Ishikawa (cell line): ENCODE measurements around the gene GRAMD2A.

Experiments used
- CEBPB ChIP-seq: IDR thresholded peaks from 2 replicates; pipeline ENCODE4 v1.6.1; 2012
- CREB1 ChIP-seq: IDR thresholded peaks from 2 replicates; pipeline ENCODE4 v1.6.1; 2012; ENCODE audit warnings: low read depth
- EGR1 ChIP-seq: IDR thresholded peaks from 2 replicates; pipeline ENCODE4 v1.6.1; 2012
- EP300 ChIP-seq: IDR thresholded peaks from 2 replicates; pipeline ENCODE4 v1.6.1; 2012; ENCODE audit warnings: borderline replicate concordance
- FOXM1 ChIP-seq: IDR thresholded peaks from 2 replicates; pipeline ENCODE4 v1.6.1; 2012; ENCODE audit warnings: low read depth, borderline replicate concordance
- NFIC ChIP-seq: IDR thresholded peaks from 2 replicates; pipeline ENCODE4 v1.6.1; 2012
- RAD21 ChIP-seq: IDR thresholded peaks from 2 replicates; pipeline ENCODE4 v1.6.1; 2012; ENCODE audit warnings: low read depth
- REST ChIP-seq: IDR thresholded peaks from 2 replicates; pipeline ENCODE4 v1.6.1; 2012; ENCODE audit warnings: low read depth, mild to moderate bottlenecking
- TAF1 ChIP-seq: IDR thresholded peaks from 2 replicates; pipeline ENCODE4 v1.6.1; 2012; ENCODE audit warnings: low read depth, mild to moderate bottlenecking
- TCF12 ChIP-seq: IDR thresholded peaks from 2 replicates; pipeline ENCODE4 v1.6.1; 2012; ENCODE audit warnings: low read depth
- TEAD4 ChIP-seq: IDR thresholded peaks from 2 replicates; pipeline ENCODE4 v1.6.1; 2012
- USF1 ChIP-seq: IDR thresholded peaks from 2 replicates; pipeline ENCODE4 v1.6.1; 2012
- YY1 ChIP-seq: IDR thresholded peaks from 2 replicates; pipeline ENCODE4 v1.6.1; 2012; ENCODE audit warnings: low read depth
- ZBTB7A ChIP-seq: IDR thresholded peaks from 2 replicates; pipeline ENCODE4 v1.6.1; 2012; ENCODE audit warnings: low read depth
- TF ChIP-seq, protein P1 (sequence below): IDR thresholded peaks from 2 replicates; pipeline ENCODE4 v1.6.1; 2012

Gene GRAMD2A

GRCh38 chr15:72128359-72128758, 69.2 kb downstream of the GRAMD2A start:
- TF ChIP-seq CEBPB (no peak), TCF12 (no peak), FOXM1 (no peak), ZBTB7A (no peak), TEAD4 (no peak), NFIC (no peak), REST (no peak), YY1 (no peak), CREB1 (no peak), EGR1 (no peak), USF1 (no peak)
- TF ChIP-seq, protein P1, sequence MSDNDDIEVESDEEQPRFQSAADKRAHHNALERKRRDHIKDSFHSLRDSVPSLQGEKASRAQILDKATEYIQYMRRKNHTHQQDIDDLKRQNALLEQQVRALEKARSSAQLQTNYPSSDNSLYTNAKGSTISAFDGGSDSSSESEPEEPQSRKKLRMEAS, result no peak

GRCh38 chr15:72127724-72128322, 69.8 kb downstream of the GRAMD2A start:
- TF ChIP-seq NFIC (no peak), TCF12 (no peak), YY1 (no peak), CREB1 (no peak), ZBTB7A (no peak), TEAD4 (no peak), EGR1 (no peak), CEBPB (no peak), TAF1 (no peak), EP300 (no peak), REST (no peak), FOXM1 (no peak), RAD21 (no peak), USF1 (no peak)
- TF ChIP-seq, protein P1, result no peak

- TF ChIP-seq NFIC, result no peak
- no peak for TF ChIP-seq TAF1
- TF ChIP-seq FOXM1, result no peak
- no peak for TF ChIP-seq REST
Observed at GRCh38 chr15:72124218-72124617, 73.4 kb downstream of the GRAMD2A start.

DNA sequence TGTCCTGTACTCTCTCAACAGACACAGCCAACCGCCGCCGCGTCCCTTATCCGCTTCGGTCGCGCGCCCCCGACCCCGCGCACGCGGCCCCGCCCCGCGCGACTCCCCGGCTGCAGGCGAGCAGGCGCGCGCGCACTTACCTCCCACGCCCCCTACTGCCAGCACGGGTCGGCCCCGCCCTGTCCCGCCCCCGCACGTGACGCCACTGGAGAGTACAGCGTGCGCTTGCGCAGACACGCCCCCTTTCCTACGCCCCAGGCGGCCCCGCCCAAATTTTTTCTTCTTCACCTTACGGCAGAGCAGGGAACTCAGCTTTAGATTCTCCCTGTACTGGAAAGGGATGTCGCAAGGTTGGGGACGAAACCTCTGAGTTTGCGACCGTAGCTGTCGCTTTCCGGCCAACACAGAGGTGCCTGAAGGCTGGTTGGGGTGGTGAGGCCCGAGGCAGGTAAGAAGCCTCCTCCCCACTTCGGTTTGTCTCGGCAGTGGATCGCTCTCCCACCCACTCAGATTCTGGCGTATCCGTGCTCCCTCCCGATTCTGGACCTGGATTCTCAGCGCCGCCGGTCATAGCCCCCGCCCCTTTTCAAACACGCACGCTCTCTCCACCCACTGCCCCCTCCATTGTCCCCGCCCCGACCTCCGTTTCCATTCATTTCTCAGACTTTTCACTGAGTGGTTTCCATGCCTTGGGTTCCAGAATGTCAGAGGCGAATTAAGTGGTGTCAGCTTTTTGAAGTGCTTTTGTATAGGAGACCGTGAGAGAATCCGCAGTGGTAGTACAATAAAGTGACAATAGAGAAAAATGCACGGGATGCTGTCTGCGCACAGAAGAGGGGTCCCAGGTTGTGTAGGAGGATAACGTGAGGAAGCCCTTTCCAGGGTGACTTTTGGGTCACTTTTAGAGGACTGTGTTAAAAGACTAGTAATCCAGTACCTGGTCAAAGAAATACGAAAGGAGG, 79.3 kb downstream of the GRAMD2A start, which contains the start of the genes MYO9A and SENP8:
Gene MYO9A, minus strand, starts transcription at position 134 of the 962 bp plus-strand sequence. CDS start 71,587 bp downstream, outside the sequence.
Gene SENP8, plus strand, starts transcription at position 387 of the 962 bp plus-strand sequence. CDS start 21,221 bp downstream, outside the sequence.
- TF ChIP-seq EP300 (no peak), USF1 (peak; percentile 96), CEBPB (no peak; the same call in 1 of the 2 replicates), ZBTB7A (no peak), TAF1 (peak; percentile 83), REST (no peak), TEAD4 (peak; percentile 2; the same call in 1 of the 2 replicates), NFIC (no peak), YY1 (no peak; the same call in 1 of the 2 replicates), EGR1 (peak; percentile 96), FOXM1 (no peak)
- TF ChIP-seq, protein P1, result 0 out of 2 replicates have a peak, but pooled peaks have one; percentile 4
